Large intestine (tissue), 3 donors: ENCODE data around the gene ENHO. TPM values are rescaled to one million over a fixed set of nuclear protein-coding genes. Genes with fewer than 3 reads are reported as not detected.
A peak's percentile ranks its signal among the peaks of the same experiment; 100 is the strongest.

Experiments
- DNase-seq, 2 donors: peaks; one replicate each; pipeline versions ENCODE4 v3.0.0 to v3.0.0-alpha.2; 2013
- H3K27ac ChIP-seq: one replicate; pipeline ENCODE4 v1.5.1; 2013; ENCODE audit warnings: low read length
- H3K27me3 ChIP-seq: 2 replicates; pipeline ENCODE4 v1.6.1; 2013; ENCODE audit warnings: low read length; ENCODE audit not compliant: control insufficient read depth, insufficient read depth
- H3K36me3 ChIP-seq: 2 replicates; pipeline ENCODE4 v1.6.1; 2013; ENCODE audit warnings: low read length; ENCODE audit not compliant: control insufficient read depth, insufficient read depth
- H3K4me1 ChIP-seq: one replicate; pipeline ENCODE4 v1.6.1; 2013; ENCODE audit warnings: low read length; ENCODE audit not compliant: control insufficient read depth, insufficient read depth
- H3K4me3 ChIP-seq: one replicate; pipeline ENCODE4 v1.5.1; 2013; ENCODE audit warnings: low read length
- H3K9me3 ChIP-seq: one replicate; pipeline ENCODE4 v1.6.1; 2013; ENCODE audit warnings: mild to moderate bottlenecking, low read depth, low read length, moderate library complexity; ENCODE audit not compliant: control insufficient read depth
- WGBS: methylation state at CpG from one replicate; pipeline ENCODE4 v1.1.5; 2013; ENCODE audit warnings: low lambda C conversion rate; ENCODE audit not compliant: insufficient coverage; 5-methylcytosine and 5-hydroxymethylcytosine counted together
- polyA plus RNA-seq: library from polyadenylated mRNA; unstranded; fragments of 120-200 nt; gene quantifications from one replicate; pipeline ENCODE4 v1.2.1, GENCODE V29; 2013

ENHO gene
- polyA plus RNA-seq, 1 donor: 10.6 TPM

DNA sequence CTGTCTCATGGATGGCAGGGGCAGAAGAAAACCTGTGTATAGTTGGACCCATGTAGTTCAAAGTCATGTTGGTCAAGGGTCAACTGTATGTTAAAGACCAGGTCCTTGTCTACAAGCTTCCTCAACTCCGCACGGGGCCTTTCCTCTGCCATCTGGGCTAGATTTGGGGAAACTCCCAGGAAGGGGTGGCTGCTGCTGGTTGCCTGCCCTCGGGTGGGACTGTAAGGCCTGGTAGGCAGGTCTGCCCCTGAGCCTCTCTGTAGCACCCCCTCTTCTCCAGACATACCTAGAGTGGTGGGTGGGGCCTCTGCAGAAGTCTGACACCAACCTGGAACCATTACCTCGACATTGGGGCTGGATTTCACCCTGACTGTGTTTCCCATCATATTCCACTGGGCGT, 15.2 kb downstream of the ENHO start:
- DNase-seq: no peak

DNA sequence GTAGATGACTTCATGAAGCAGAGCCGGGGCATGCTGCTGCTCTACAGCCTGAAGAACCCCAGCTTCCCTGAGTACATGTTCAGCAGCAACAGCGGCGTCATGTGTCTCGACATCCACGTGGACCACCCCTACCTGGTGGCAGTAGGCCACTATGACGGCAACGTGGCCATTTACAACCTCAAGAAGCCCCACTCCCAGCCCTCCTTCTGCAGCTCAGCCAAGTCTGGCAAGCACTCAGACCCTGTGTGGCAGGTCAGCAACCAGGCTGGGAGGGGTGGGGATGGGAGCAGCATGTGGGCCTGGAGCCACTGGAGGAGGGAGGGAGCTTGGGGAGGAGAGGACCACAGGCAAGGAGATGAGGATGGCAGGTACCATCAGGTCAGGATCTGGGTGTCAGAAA, 16.2 kb downstream of the ENHO start:
- H3K27me3 ChIP-seq: peaks cover 20% of the 10 kb centered on the region
- no peak overlapping the region for H3K4me3 ChIP-seq
- no peaks in the 10 kb centered on the region for H3K36me3 ChIP-seq
- 100% methylated on average over 2 of the region's 7 CpGs for WGBS
- no peak for DNase-seq
- no peak overlapping the region for H3K27ac ChIP-seq
- H3K9me3 ChIP-seq: no peaks in the 10 kb centered on the region
- peaks cover 4% of the 10 kb centered on the region for H3K4me1 ChIP-seq

More for the DNA sequence above, 15.2 kb downstream of the ENHO start:
- Histone ChIP-seq H3K36me3 (no peaks in the 10 kb centered on the region), H3K4me3 (no peak overlapping the region), H3K27ac (no peak overlapping the region), H3K27me3 (peaks cover 16% of the 10 kb centered on the region), H3K9me3 (no peaks in the 10 kb centered on the region), H3K4me1 (peaks cover 4% of the 10 kb centered on the region)
- WGBS: no CpG with 5 or more reads among the region's 5 CpGs

DNA sequence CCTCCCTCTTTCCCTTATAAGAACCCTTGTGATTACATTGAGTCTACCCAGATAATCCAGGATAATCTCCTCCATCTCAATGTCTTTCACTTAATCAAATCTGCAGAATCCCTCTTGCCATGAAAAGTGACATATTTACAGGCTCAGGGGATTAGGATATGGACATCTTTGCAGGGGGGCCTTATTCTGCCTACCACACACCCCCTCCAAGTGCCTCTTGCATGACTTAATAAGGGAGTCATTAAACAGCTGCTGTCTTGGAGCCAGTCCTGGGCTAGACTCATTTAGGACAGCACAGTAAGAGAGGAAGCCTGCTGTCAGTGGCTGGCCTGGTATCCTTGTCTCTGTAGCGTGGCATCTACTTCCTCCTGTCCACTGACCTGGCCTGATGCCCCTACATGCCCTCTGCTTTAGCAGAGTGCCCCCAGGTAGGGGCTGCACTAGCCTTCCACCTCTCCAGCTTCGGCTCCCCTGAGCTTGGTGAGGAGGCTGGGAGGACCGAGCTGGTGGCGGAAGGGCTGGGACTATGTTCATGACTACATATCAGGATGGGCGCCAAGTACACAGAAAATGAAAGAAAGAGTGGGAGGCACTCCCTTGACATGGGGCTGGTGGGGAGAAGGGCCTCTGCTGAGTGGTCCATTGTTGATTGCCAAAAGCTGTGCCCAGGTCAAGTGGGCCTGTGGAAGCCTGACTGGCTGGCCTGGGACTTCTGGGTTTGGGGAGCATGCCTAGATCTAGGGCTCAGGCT, 17.2 kb downstream of the ENHO start:
- peaks cover 20% of the 10 kb centered on the region for H3K27me3 ChIP-seq
- no CpG with 5 or more reads among the region's 5 CpGs for WGBS
- H3K4me3 ChIP-seq: no peak overlapping the region
- H3K27ac ChIP-seq: no peak overlapping the region
- DNase-seq: no peak
- no peaks in the 10 kb centered on the region for H3K9me3 ChIP-seq
- H3K36me3 ChIP-seq: no peaks in the 10 kb centered on the region
- peaks cover under 1% of the 10 kb centered on the region for H3K4me1 ChIP-seq

DNA sequence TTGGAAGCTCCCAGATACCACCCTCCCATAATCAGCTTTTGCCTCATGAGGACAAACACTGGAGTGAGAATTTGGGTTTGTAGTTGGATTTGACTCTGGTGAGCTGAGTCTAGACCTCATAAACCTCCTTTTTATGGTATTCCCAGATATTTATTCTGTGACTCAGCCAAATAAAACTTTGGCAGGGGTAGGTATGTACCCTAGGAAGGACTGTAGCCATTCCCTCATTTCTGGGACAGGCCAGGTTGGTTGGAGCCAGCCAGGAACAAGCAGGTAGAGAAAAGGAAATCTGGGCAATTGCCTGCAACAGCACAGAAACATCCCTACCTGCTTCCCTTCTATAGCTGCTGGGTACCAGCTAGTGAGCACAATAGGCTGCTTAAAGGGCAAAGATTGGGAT, 19.4 kb downstream of the ENHO start:
- Histone ChIP-seq H3K27me3 (peaks cover 25% of the 10 kb centered on the region), H3K27ac (no peak overlapping the region), H3K9me3 (no peaks in the 10 kb centered on the region), H3K4me1 (no peaks in the 10 kb centered on the region), H3K4me3 (no peak overlapping the region), H3K36me3 (no peaks in the 10 kb centered on the region)
- no peak for DNase-seq

DNA sequence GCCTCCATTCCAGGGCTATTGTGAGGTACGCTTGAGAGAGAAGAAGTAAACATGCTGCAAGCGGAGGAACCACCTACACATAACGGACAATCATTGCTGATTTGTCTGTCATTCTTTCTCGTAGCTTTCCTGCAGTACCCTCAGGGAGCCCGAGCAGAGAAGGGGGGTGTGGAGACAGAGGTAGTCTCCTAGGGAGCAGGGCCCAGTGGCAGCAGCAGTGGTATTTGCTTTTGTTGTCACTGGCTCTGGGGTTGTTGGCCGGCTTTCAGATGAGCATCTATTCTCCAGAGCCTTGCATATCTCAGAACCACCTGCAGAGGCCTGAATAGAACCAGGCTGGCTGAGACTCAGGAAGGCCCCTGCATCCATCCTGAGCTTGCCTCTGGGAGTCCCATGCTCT, 19.9 kb downstream of the ENHO start:
- Histone ChIP-seq H3K4me1 (no peaks in the 10 kb centered on the region), H3K9me3 (no peaks in the 10 kb centered on the region), H3K36me3 (no peaks in the 10 kb centered on the region), H3K4me3 (no peak overlapping the region), H3K27ac (no peak overlapping the region), H3K27me3 (peaks cover 25% of the 10 kb centered on the region)
- DNase-seq: no peak
- no CpG with 5 or more reads among the region's 6 CpGs for WGBS

DNA sequence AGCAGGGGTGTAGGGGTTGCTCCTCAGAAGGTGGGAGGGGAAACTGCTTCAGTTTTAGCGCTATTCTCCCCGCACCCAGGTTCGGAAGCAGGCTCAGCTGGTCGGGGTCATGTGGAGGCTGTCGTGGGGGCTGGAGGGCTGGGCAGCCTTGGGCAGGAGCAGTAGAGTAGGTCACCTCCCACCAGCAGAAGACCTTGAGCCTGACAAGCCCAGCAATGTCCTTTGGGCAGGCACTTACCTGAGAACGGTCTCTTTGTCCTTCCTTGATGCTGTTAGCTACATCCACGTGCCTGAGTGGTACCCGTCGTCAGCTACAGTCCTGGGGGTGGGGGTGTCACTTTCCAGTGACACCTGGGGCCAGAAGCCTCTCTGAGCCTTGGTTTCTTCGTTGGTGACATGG, 20.3 kb downstream of the ENHO start:
- no peak for DNase-seq
- Histone ChIP-seq H3K9me3 (no peaks in the 10 kb centered on the region), H3K36me3 (no peaks in the 10 kb centered on the region), H3K4me1 (no peaks in the 10 kb centered on the region), H3K27ac (no peak overlapping the region), H3K4me3 (no peak overlapping the region), H3K27me3 (peaks cover 27% of the 10 kb centered on the region)
- no CpG with 5 or more reads among the region's 10 CpGs for WGBS

DNA sequence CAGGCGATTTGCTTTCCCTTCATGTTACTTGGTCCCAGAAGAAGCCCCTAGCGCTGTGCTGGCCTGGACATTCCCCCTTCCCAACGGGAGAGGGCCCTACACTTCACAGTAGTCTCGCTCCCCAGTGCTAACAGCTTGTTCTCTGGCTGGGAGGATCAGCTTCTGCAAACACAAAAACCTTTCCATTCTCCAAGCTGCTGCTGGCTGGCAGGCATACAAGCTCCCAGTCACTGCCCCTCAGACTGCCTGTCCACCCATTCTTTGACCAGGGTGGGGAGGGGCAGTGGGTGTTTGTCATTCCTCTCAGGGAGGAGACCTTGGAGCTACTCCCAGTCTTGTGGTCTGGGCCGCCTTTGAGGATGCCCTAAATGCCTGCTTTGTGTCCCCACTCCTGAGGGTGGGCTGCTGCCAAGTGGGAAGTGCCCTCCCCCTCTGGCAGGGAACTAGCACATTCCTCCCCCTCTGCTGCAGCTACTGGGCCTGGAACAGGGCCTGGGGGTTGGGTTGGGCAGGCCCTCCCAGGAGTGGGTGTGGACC, 20.8 kb downstream of the ENHO start:
- Histone ChIP-seq H3K27ac (no peak overlapping the region), H3K27me3 (peaks cover 30% of the 10 kb centered on the region), H3K4me3 (no peak overlapping the region), H3K36me3 (no peaks in the 10 kb centered on the region), H3K9me3 (no peaks in the 10 kb centered on the region), H3K4me1 (no peaks in the 10 kb centered on the region)
- WGBS: no CpG with 5 or more reads among the region's 5 CpGs
- peak in 1 of 2 donors; percentile 36 for DNase-seq

DNA sequence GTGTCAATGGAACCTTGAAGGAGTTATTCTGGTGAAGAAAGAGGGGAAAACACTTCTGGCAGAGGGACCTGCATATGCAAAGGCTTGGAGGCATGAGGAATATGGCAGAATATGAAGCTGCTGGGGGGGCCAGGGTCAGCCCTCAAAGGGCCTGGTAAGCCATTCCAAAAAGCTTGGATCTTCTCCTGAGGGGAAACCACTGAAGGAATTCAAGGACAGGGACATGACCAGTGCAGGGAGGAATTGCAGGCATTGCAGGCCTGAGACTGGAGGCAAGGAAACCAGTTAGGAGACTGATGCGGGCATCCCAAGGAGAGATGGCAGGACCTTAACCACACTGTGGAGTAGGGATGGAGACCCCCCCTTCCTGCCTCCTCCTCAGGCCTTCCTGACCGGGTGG, 21.4 kb downstream of the ENHO start:
- no peaks in the 10 kb centered on the region for H3K9me3 ChIP-seq
- H3K27ac ChIP-seq: no peak overlapping the region
- H3K36me3 ChIP-seq: no peaks in the 10 kb centered on the region
- peaks cover 30% of the 10 kb centered on the region for H3K27me3 ChIP-seq
- DNase-seq: no peak
- no peak overlapping the region for H3K4me3 ChIP-seq
- WGBS: no CpG with 5 or more reads among the region's 2 CpGs
- no peaks in the 10 kb centered on the region for H3K4me1 ChIP-seq

DNA sequence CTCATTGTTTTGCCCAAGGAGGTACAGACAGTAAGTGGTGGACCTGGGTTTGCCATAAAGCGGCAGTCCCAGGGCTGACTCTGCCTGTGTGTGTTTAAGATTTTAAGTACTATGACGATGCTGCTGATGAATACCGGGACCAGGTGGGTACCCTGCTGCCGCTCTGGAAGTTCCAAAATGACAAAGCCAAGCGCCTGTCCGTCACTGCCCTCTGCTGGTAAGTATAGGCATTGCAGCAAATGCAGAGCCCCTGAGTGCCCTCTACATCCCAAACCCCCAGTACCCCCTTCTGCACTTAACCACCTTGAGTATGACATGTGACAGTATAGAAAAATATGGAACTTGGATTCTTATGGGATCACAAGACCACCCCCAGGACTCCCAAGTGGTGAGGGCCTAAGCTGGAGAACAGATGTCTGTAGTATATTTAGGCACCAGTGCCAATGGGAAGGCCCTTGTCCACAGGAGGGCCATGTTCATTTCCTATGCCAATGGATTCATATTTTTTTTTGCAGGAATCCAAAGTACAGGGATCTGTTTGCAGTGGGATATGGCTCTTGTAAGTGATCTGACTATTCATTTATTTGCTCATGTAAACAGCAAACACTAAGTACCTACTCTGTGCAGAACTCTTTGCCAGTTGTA, 22.0 kb downstream of the ENHO start:
- no peak overlapping the region for H3K4me3 ChIP-seq
- no CpG with 5 or more reads among the region's 6 CpGs for WGBS
- H3K27ac ChIP-seq: no peak overlapping the region
- DNase-seq: peak in 1 of 2 donors; percentile 15
- no peaks in the 10 kb centered on the region for H3K36me3 ChIP-seq
- H3K27me3 ChIP-seq: peaks cover 30% of the 10 kb centered on the region
- no peaks in the 10 kb centered on the region for H3K4me1 ChIP-seq
- no peaks in the 10 kb centered on the region for H3K9me3 ChIP-seq

DNA sequence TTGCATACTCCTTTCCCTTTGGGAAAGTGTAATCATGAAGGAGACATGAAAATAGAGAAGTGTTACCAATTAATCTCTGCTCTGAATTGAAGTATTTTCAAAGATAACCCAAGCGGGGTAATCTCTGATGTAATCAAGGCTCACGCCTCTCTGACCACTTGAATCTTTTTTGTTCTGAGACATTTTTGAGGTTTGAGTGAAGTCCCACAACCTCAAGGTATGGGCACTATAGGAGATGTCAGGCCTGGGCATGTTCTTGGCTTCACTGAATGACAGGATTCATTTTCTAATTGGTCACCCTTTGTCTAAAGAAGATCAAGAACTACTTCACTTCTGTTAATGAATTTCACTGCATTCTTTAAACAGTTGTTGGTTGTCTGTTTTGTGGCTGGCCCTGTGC, 23.7 kb downstream of the ENHO start:
- H3K4me3 ChIP-seq: no peak overlapping the region
- WGBS: no CpG with 5 or more reads among the region's 2 CpGs
- H3K27me3 ChIP-seq: peaks cover 27% of the 10 kb centered on the region
- no peak overlapping the region for H3K27ac ChIP-seq
- no peaks in the 10 kb centered on the region for H3K9me3 ChIP-seq
- no peaks in the 10 kb centered on the region for H3K36me3 ChIP-seq
- no peak for DNase-seq
- no peaks in the 10 kb centered on the region for H3K4me1 ChIP-seq
